ENCODE measurements around the gene ERBB2. TPM values are rescaled to one million over a fixed set of nuclear protein-coding genes. Genes with fewer than 3 reads are reported as not detected.

Gene ERBB2
- total RNA-seq, 2 experiments from 2014 or later, result 3.3 to 3.5 TPM

GRCh38 chr17:39663688-39664580 is 35.9 kb upstream of the ERBB2 start:
- CTCF ChIA-PET, result interaction anchor here (1.8 kb wide), 1 partner anchor 10 kb away, joined by 5 read pairs; no protein-coding TSS in a partner anchor
- POLR2A ChIA-PET, result no interaction called here

- CTCF ChIA-PET, result interaction anchor here (1.5 to 4.1 kb wide), 3 partner anchors 10 to 43 kb away, joined by 5 to 19 read pairs (median 6); no protein-coding TSS in a partner anchor
- POLR2A ChIA-PET, result no interaction called here
These were observed 35.0 kb upstream of the ERBB2 start, which contains the start of gene TCAP for GRCh38 chr17:39664581-39665561. Gene TCAP (plus strand): TSS chr17:39665349. CDS start chr17:39665360, 11 bp downstream.

GRCh38 chr17:39665642-39666224 is 34.1 kb upstream of the ERBB2 start:
- ChIA-PET CTCF (interaction anchor here (1.3 to 4.1 kb wide), 3 partner anchors 42 to 147 kb away, joined by 3 to 19 read pairs (median 6); no protein-coding TSS in a partner anchor), POLR2A (no interaction called here)

GRCh38 chr17:39666231-39666600 is 33.6 kb upstream of the ERBB2 start:
- POLR2A ChIA-PET, result no interaction called here

GRCh38 chr17:39666601-39667261 is 33.1 kb upstream of the ERBB2 start:
- ChIA-PET CTCF (interaction anchor here (1.1 to 4.1 kb wide), 7 partner anchors 13 to 146 kb away, joined by 3 to 28 read pairs (median 6); partner anchors contain the start of gene PGAP3), POLR2A (interaction anchor here (1.0 kb wide), 1 partner anchor 63 kb away, joined by 3 read pairs; the partner anchor contains the start of gene MIEN1)

More at GRCh38 chr17:39666231-39666600, 33.6 kb upstream of the ERBB2 start:
- CTCF ChIA-PET, result interaction anchor here (1.1 to 4.1 kb wide), 5 partner anchors 13 to 146 kb away, joined by 3 to 19 read pairs (median 6); no protein-coding TSS in a partner anchor

- ChIA-PET POLR2A (interaction anchor here (1.0 kb wide), 1 partner anchor 63 kb away, joined by 3 read pairs; the partner anchor contains the start of gene MIEN1), CTCF (interaction anchor here (0.6 to 4.1 kb wide), 7 partner anchors 11 to 67 kb away, joined by 3 to 28 read pairs (median 4); partner anchors contain the start of gene PGAP3)
These were observed 32.5 kb upstream of the ERBB2 start for GRCh38 chr17:39667262-39667944.

GRCh38 chr17:39667945-39668924 is 31.6 kb upstream of the ERBB2 start, which contains the start of gene PNMT:
Gene PNMT (plus strand): TSS chr17:39668453. CDS start chr17:39668476, 23 bp downstream.
- ChIA-PET CTCF (interaction anchor here (0.6 to 4.1 kb wide), 12 partner anchors 11 to 120 kb away, joined by 3 to 28 read pairs (median 4); partner anchors contain the start of gene PGAP3), POLR2A (interaction anchor here (0.7 kb wide), 1 partner anchor 20 kb away, joined by 3 read pairs; the partner anchor contains the start of gene PGAP3)

- POLR2A ChIA-PET, result no interaction called here
- CTCF ChIA-PET, result interaction anchor here (1.0 to 3.8 kb wide), 6 partner anchors 9 to 86 kb away, joined by 3 to 28 read pairs (median 4); partner anchors contain the start of gene PGAP3
These were observed 29.7 kb upstream of the ERBB2 start for GRCh38 chr17:39669897-39670735.

- CTCF ChIA-PET, result interaction anchor here (1.0 to 1.3 kb wide), 5 partner anchors 17 to 49 kb away, joined by 3 to 7 read pairs (median 3); no protein-coding TSS in a partner anchor
- POLR2A ChIA-PET, result no interaction called here
These were observed 29.1 kb upstream of the ERBB2 start for GRCh38 chr17:39670746-39671145.

GRCh38 chr17:39671651-39672521 is 28.0 kb upstream of the ERBB2 start:
- POLR2A ChIA-PET, result interaction anchor here (0.5 to 0.9 kb wide), 2 partner anchors 16 to 221 kb away, joined by 4 to 5 read pairs; partner anchors contain the start of genes MED1 and PGAP3
- CTCF ChIA-PET, result interaction anchor here (0.8 to 2.5 kb wide), 10 partner anchors 10 to 58 kb away, joined by 3 to 11 read pairs (median 4); partner anchors contain the start of gene MIEN1

- ChIA-PET POLR2A (interaction anchor here (0.9 kb wide), 1 partner anchor 15 kb away, joined by 4 read pairs; the partner anchor contains the start of gene PGAP3), CTCF (interaction anchor here (0.6 to 2.5 kb wide), 6 partner anchors 9 to 63 kb away, joined by 3 to 11 read pairs (median 6); partner anchors contain the start of gene MIEN1)
These were observed 27.1 kb upstream of the ERBB2 start for GRCh38 chr17:39672522-39673334.

- POLR2A ChIA-PET, result no interaction called here
- CTCF ChIA-PET, result interaction anchor here (0.6 to 2.5 kb wide), 4 partner anchors 9 to 63 kb away, joined by 3 to 11 read pairs (median 4); partner anchors contain the start of gene MIEN1
These were observed 26.4 kb upstream of the ERBB2 start for GRCh38 chr17:39673335-39674081.
